HEK293 (cell line): ENCODE measurements around the gene HMGB1.

Source experiments
- CTCF ChIP-seq: fragments of 450-650 bp; formaldehyde crosslinking; IDR thresholded peaks from 2 replicates; pipeline ENCODE4 v1.5.1; 2016; ENCODE audit warnings: missing biosample characterization, missing genetic modification characterization
- GFI1B ChIP-seq: fragments of 450-650 bp; formaldehyde crosslinking; IDR thresholded peaks from 2 replicates; pipeline ENCODE4 v1.5.1; 2016; ENCODE audit warnings: missing biosample characterization, missing genetic modification characterization
- HOXA7 ChIP-seq: sonication (generic); formaldehyde crosslinking; IDR thresholded peaks from 2 replicates; pipeline ENCODE4 v1.8.1; 2022; ENCODE audit warnings: missing genetic modification reagents, borderline replicate concordance
- HOXC10 ChIP-seq: sonication (generic); formaldehyde crosslinking; IDR thresholded peaks from 2 replicates; pipeline ENCODE4 v1.8.1; 2023; ENCODE audit warnings: mild to moderate bottlenecking, missing genetic modification reagents
- KLF10 ChIP-seq: fragments of 450-650 bp; IDR thresholded peaks from 2 replicates; pipeline ENCODE4 v1.5.1; 2018; ENCODE audit warnings: missing biosample characterization, mild to moderate bottlenecking, missing genetic modification characterization
- PRDM1 ChIP-seq: fragments of 450-650 bp; formaldehyde crosslinking; IDR thresholded peaks from 2 replicates; pipeline ENCODE4; 2016; ENCODE audit warnings: missing biosample characterization, missing genetic modification characterization
- PRDM6 ChIP-seq: fragments of 450-650 bp; formaldehyde crosslinking; IDR thresholded peaks from 2 replicates; pipeline ENCODE4 v1.5.1; 2017; ENCODE audit warnings: missing biosample characterization, missing genetic modification characterization
- WT1 ChIP-seq: fragments of 450-650 bp; formaldehyde crosslinking; IDR thresholded peaks from 2 replicates; pipeline ENCODE4 v1.5.1; 2016; ENCODE audit warnings: missing biosample characterization, missing genetic modification characterization
- ZFP3 ChIP-seq: fragments of 450-650 bp; formaldehyde crosslinking; IDR thresholded peaks from 2 replicates; pipeline ENCODE4 v1.5.1; 2016; ENCODE audit warnings: low read depth, missing biosample characterization, missing genetic modification characterization
- ZNF121 ChIP-seq: fragments of 450-650 bp; formaldehyde crosslinking; IDR thresholded peaks from 2 replicates; pipeline ENCODE4 v1.5.1; 2016; ENCODE audit warnings: missing biosample characterization, missing genetic modification characterization
- ZNF169 ChIP-seq: fragments of 450-650 bp; formaldehyde crosslinking; IDR thresholded peaks from 2 replicates; pipeline ENCODE4 v1.5.1; 2016; ENCODE audit warnings: missing biosample characterization, missing genetic modification characterization
- ZNF2 ChIP-seq: fragments of 450-650 bp; formaldehyde crosslinking; IDR thresholded peaks from 2 replicates; pipeline ENCODE4 v1.5.1; 2016; ENCODE audit warnings: missing biosample characterization, missing genetic modification characterization
- ZNF211 ChIP-seq: fragments of 450-650 bp; formaldehyde crosslinking; IDR thresholded peaks from 2 replicates; pipeline ENCODE4 v1.5.1; 2016; ENCODE audit warnings: low read depth, missing biosample characterization, missing genetic modification characterization
- ZNF26 ChIP-seq: fragments of 450-650 bp; formaldehyde crosslinking; IDR thresholded peaks from 2 replicates; pipeline ENCODE4 v1.5.1; 2016; ENCODE audit warnings: missing biosample characterization, missing genetic modification characterization
- ZNF280C ChIP-seq: fragments of 450-650 bp; formaldehyde crosslinking; IDR thresholded peaks from 2 replicates; pipeline ENCODE4 v1.5.1; 2016; ENCODE audit warnings: missing biosample characterization, missing genetic modification characterization
- ZNF324 ChIP-seq: fragments of 450-650 bp; formaldehyde crosslinking; IDR thresholded peaks from 2 replicates; pipeline ENCODE4 v1.5.1; 2016; ENCODE audit warnings: missing biosample characterization, missing genetic modification characterization
- ZNF335 ChIP-seq: fragments of 450-650 bp; formaldehyde crosslinking; conservative IDR thresholded peaks from 2 replicates; pipeline ENCODE4 v1.5.1; 2016; ENCODE audit warnings: missing biosample characterization, missing genetic modification characterization
- ZNF362 ChIP-seq: fragments of 450-650 bp; formaldehyde crosslinking; IDR thresholded peaks from 2 replicates; pipeline ENCODE4 v1.5.1; 2016; ENCODE audit warnings: missing biosample characterization, missing genetic modification characterization
- ZNF423 ChIP-seq: fragments of 450-650 bp; formaldehyde crosslinking; IDR thresholded peaks from 2 replicates; pipeline ENCODE4 v1.5.1; 2016; ENCODE audit warnings: missing biosample characterization, missing genetic modification characterization
- ZNF518A ChIP-seq: fragments of 450-650 bp; formaldehyde crosslinking; conservative IDR thresholded peaks from 2 replicates; pipeline ENCODE4 v1.5.1; 2016; ENCODE audit warnings: low read depth, missing biosample characterization, missing genetic modification characterization
- ZNF639 ChIP-seq: fragments of 450-650 bp; formaldehyde crosslinking; IDR thresholded peaks from 2 replicates; pipeline ENCODE4 v1.5.1; 2016; ENCODE audit warnings: missing biosample characterization, missing genetic modification characterization
- ZNF645 ChIP-seq: fragments of 450-650 bp; formaldehyde crosslinking; IDR thresholded peaks from 2 replicates; pipeline ENCODE4; 2016; ENCODE audit warnings: missing biosample characterization, missing genetic modification characterization
- ZSCAN30 ChIP-seq: fragments of 450-650 bp; IDR thresholded peaks from 2 replicates; pipeline ENCODE4 v1.5.1; 2018; ENCODE audit warnings: missing biosample characterization, mild to moderate bottlenecking, missing genetic modification characterization, moderate library complexity

Gene HMGB1

GRCh38 chr13:30408319-30409101 is 57.2 kb downstream of the HMGB1 start (continued):
- TF ChIP-seq ZNF518A = no peak
- TF ChIP-seq HOXC10 (CRISPR knock-in tag) = no peak
- no peak for TF ChIP-seq ZNF645
- no peak for TF ChIP-seq WT1 (tag by site-specific recombination)
- TF ChIP-seq ZNF211 (tag by site-specific recombination) = no peak
- TF ChIP-seq ZNF280C = no peak
- TF ChIP-seq PRDM6 (tag by site-specific recombination) = no peak
- TF ChIP-seq ZFP3 (tag by site-specific recombination) = no peak
- TF ChIP-seq KLF10 (tag by site-specific recombination) = no peak
- TF ChIP-seq ZNF423 (tag by site-specific recombination) = no peak
- no peak for TF ChIP-seq GFI1B (tag by site-specific recombination)
- no peak for TF ChIP-seq ZNF121 (tag by site-specific recombination)
- 0 out of 2 replicates have a peak, but pooled peaks have one; percentile 20 for TF ChIP-seq ZSCAN30 (tag by site-specific recombination)
- no peak for TF ChIP-seq ZNF324 (tag by site-specific recombination)
- TF ChIP-seq ZNF2 (tag by site-specific recombination) = no peak
- peak; percentile 40; the same call in 1 of the 2 replicates for TF ChIP-seq CTCF (tag by site-specific recombination)
- no peak for TF ChIP-seq ZNF639 (tag by site-specific recombination)
- peak; percentile 61 for TF ChIP-seq PRDM1 (tag by site-specific recombination)
- no peak for TF ChIP-seq ZNF362
- no peak for TF ChIP-seq ZNF169 (tag by site-specific recombination)
- TF ChIP-seq HOXA7 = no peak
- peak; percentile 69 for TF ChIP-seq ZNF335 (tag by site-specific recombination)
- no peak for TF ChIP-seq ZNF26 (tag by site-specific recombination)
